Activated B cell treated with CpG ODN at 0.5 μM for 24 hours (primary cell): Measurements from ENCODE around the gene C3. TPM values are rescaled to one million over a fixed set of nuclear protein-coding genes. Genes with fewer than 3 reads are reported as not detected.
"Not testable (repeated sequence)": the region's sequence is repeated elsewhere in the genome, so short reads cannot be mapped to it uniquely, and the experiment has no call there.

Experiments
- ATAC-seq: fragments of 200-7000 bp; cut with Tn5 transposase; one replicate; pipeline ENCODE4 v1.10.0; 2021; ENCODE audit warnings: low read depth, mild to moderate bottlenecking, moderate library complexity
- CTCF ChIA-PET: fragments of 350-600 bp; sonication (Branson Sonifier 250); formaldehyde crosslinking; loops from one replicate; lab custom pipeline; 2021; ENCODE audit warnings: antibody characterized with exemption; lab: Charles Lee
- POLR2A ChIA-PET: fragments of 350-600 bp; sonication (Branson Sonifier 250); formaldehyde crosslinking; loops from one replicate; lab custom pipeline; 2021; ENCODE audit warnings: antibody characterized with exemption; lab: Charles Lee
- DNase-seq: peaks from one replicate; pipeline ENCODE4 v3.0.0; 2022
- H3K27ac Mint-ChIP-seq: one replicate; pipeline ENCODE4 v1.8.0; 2020; ENCODE audit warnings: mixed read lengths
- H3K27me3 Mint-ChIP-seq: one replicate; pipeline ENCODE4 v1.8.0; 2021; ENCODE audit warnings: mixed read lengths
- H3K36me3 Mint-ChIP-seq: one replicate; pipeline ENCODE4 v1.8.0; 2021; ENCODE audit warnings: low read depth, mixed read lengths
- H3K4me1 Mint-ChIP-seq: one replicate; pipeline ENCODE4 v1.8.0; 2021; ENCODE audit warnings: mixed read lengths
- H3K4me3 Mint-ChIP-seq: one replicate; pipeline ENCODE4 v1.8.0; 2020; ENCODE audit warnings: mild to moderate bottlenecking, mixed read lengths
- H3K9me3 Mint-ChIP-seq: one replicate; pipeline ENCODE4 v1.8.0; 2020; ENCODE audit warnings: mixed read lengths
- intact Hi-C: fragments of 100-400 bp; cut with micrococcal nuclease; formaldehyde crosslinking; loops from one replicate; pipeline ENCODE4 v1.15.1; 2024
- total RNA-seq: library from RNA; stranded (reverse); gene quantifications from 2 replicates; pipeline ENCODE4 v1.2.3, GENCODE V29; 2022
- TF ChIP-seq, protein P1 (sequence below): fragments of 200-600 bp; IDR thresholded peaks from one replicate; pipeline ENCODE4 v1.8.0; 2022; ENCODE audit warnings: antibody characterized with exemption, mild to moderate bottlenecking

Gene C3
- total RNA-seq, 1 donor from 2014 or later, result 0.53 TPM

DNA sequence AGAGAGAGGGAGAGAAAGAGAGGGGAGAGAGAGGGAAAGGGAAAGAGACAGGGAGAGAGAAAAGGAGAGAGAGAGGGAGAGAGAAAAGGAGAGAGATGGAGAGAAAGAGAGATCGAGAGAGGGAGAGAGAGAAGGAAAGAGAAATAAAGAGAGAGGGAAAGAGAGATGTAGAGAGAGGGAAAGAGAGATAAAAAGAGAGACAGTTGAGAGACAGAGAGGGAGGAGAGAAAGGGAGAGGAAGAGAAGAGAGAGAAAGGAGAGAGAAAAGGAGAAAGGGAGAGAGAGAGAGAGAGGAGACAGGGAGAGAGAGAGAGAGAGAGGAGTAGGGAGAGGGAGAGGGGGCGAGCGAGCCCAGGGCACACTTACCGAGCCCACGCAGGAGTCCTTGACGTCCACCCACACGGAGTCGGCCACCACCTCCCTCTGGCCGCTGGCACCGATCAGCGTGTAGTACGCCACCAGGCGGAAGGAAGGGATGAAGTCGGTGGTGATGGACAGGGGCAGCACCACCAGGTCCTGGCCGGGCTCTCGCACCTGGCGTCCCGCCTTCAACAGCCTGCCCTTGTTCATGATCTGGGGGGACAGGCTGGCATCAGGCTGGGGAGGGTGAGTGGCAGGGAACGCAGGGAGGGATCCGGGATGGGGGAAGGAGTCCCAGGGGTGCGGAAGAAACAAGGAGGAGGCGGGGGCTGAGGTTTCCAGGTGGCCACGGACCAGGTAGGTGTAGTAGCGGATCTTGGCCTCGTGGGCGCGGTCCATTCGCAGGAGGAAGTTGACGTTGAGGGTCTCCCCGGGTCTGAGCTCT, 10.0 kb downstream of the C3 start:
- ATAC-seq (no peak), DNase-seq (no peak)
- H3K27ac Mint-ChIP-seq, result no peak overlapping the region
- intact Hi-C loops, result no loop called here
- CTCF ChIA-PET, result no interaction called here
- POLR2A ChIA-PET, result no interaction called here
- peaks cover 8% of the 10 kb centered on the region for H3K4me1 Mint-ChIP-seq
- H3K9me3 Mint-ChIP-seq, result no peaks in the 10 kb centered on the region
- H3K4me3 Mint-ChIP-seq, result no peak overlapping the region
- TF ChIP-seq, protein P1, sequence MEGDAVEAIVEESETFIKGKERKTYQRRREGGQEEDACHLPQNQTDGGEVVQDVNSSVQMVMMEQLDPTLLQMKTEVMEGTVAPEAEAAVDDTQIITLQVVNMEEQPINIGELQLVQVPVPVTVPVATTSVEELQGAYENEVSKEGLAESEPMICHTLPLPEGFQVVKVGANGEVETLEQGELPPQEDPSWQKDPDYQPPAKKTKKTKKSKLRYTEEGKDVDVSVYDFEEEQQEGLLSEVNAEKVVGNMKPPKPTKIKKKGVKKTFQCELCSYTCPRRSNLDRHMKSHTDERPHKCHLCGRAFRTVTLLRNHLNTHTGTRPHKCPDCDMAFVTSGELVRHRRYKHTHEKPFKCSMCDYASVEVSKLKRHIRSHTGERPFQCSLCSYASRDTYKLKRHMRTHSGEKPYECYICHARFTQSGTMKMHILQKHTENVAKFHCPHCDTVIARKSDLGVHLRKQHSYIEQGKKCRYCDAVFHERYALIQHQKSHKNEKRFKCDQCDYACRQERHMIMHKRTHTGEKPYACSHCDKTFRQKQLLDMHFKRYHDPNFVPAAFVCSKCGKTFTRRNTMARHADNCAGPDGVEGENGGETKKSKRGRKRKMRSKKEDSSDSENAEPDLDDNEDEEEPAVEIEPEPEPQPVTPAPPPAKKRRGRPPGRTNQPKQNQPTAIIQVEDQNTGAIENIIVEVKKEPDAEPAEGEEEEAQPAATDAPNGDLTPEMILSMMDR, result no peak
- H3K36me3 Mint-ChIP-seq, result no peaks in the 10 kb centered on the region
- peaks cover 33% of the 10 kb centered on the region for H3K27me3 Mint-ChIP-seq

DNA sequence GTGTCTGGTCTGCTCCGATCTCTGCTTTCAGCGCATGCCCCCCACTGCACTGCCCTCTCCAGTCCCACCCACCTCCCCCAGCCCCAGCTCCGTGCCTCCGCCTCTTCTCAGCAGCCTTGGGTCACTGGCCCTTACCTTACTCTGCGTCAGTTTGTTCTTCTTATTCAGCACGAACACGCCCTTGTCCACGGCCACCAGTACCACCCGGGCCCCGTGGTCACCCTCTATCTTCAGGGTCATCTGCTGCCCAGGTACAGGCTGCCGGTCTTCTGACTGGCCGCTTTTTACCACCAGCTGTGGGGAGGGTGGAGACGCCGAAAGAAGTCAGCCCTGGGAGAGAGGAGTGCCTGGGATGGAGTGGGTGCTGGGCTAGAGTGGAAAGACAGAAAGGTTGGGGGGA, 10.9 kb downstream of the C3 start:
- no peaks in the 10 kb centered on the region for H3K9me3 Mint-ChIP-seq
- ChIA-PET POLR2A (no interaction called here), CTCF (no interaction called here)
- H3K27ac Mint-ChIP-seq, result no peak overlapping the region
- no peaks in the 10 kb centered on the region for H3K36me3 Mint-ChIP-seq
- H3K4me3 Mint-ChIP-seq, result no peak overlapping the region
- H3K4me1 Mint-ChIP-seq, result peaks cover 8% of the 10 kb centered on the region
- TF ChIP-seq, protein P1, result no peak
- intact Hi-C loops, result no loop called here
- ATAC-seq (no peak), DNase-seq (no peak)
- H3K27me3 Mint-ChIP-seq, result peaks cover 35% of the 10 kb centered on the region

DNA sequence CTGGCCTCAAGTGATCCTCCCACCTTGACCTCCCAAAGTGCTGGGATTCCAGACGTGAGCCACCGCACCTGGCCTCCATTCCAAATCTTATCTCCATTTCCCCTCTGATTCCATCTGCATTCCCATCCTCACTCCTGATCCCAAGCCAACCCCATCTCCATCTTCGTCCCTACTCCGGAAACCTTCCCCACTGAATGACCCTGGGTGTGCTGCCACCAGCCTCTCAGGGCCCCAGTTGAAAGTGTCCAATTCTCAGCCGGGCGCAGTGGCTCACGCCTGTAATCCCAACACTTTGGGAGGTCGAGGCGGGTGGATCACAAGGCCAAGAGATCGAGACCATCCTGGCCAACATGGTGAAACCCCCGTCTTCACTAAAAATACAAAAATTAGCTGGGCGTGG, 11.5 kb downstream of the C3 start:
- H3K9me3 Mint-ChIP-seq, DNase-seq, POLR2A ChIA-PET, H3K27ac Mint-ChIP-seq, CTCF ChIA-PET, H3K36me3 Mint-ChIP-seq, ATAC-seq, intact Hi-C loops, H3K4me3 Mint-ChIP-seq, H3K4me1 Mint-ChIP-seq: not testable (repeated sequence)
- H3K27me3 Mint-ChIP-seq, result peaks cover 33% of the 10 kb centered on the region

DNA sequence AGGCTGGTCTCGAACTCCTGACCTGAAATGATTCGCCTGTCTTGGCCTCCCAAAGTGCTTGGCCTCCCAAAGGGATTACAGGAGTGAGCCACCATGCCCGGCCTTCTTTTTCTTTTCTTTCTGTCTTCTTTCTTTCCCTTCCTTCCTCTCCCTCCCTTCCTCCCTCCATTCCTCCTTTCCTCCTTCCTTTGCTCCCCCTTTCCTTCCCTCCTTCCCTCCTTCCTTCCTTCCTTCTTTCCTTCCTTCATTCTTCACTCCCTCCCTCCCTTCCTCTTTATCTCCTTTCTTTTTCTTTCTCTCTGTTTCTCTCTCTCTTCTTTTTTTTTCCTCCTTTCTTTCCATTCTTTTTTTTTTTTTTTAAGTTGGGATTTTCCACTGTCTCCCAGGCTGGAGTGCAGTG, 12.1 kb downstream of the C3 start:
- intact Hi-C loops, result no loop called here
- Mint-ChIP-seq H3K4me1 (peaks cover 8% of the 10 kb centered on the region), H3K27ac (no peak overlapping the region), H3K9me3 (no peaks in the 10 kb centered on the region), H3K27me3 (peaks cover 33% of the 10 kb centered on the region), H3K36me3 (no peaks in the 10 kb centered on the region), H3K4me3 (no peak overlapping the region)
- TF ChIP-seq, protein P1, result no peak
- ATAC-seq (no peak), DNase-seq (no peak)
- ChIA-PET CTCF (no interaction called here), POLR2A (no interaction called here)

DNA sequence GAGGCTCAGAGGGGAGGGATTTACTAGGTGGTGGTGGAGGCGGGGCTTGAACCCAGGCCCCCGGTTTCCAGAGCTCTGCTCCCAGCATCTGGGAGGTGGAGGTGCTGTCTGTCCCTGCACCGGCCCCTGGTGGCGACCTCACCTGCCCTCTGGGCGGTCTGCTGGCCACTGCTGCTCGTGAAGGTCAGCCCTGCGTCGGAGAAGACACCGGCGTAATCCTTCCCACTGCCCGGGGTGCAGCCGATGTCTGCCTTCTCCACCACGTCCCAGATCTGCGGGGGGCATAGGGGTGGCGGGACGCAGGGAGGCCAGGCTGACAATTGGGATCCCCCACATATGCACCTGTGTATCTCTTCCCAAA, 12.8 kb downstream of the C3 start:
- intact Hi-C loops, result no loop called here

More for the DNA sequence above, 12.8 kb downstream of the C3 start:
- CTCF ChIA-PET, result no interaction called here
- peaks cover 33% of the 10 kb centered on the region for H3K27me3 Mint-ChIP-seq
- H3K4me3 Mint-ChIP-seq, result no peak overlapping the region
- no peak overlapping the region for H3K27ac Mint-ChIP-seq
- H3K9me3 Mint-ChIP-seq, result no peaks in the 10 kb centered on the region
- TF ChIP-seq, protein P1, result no peak
- DNase-seq, result no peak
- H3K36me3 Mint-ChIP-seq, result no peaks in the 10 kb centered on the region
- POLR2A ChIA-PET, result no interaction called here
- H3K4me1 Mint-ChIP-seq, result peaks cover 8% of the 10 kb centered on the region
- no peak for ATAC-seq
